ENCODE results near the gene ATXN1. TPM values are rescaled to one million over a fixed set of nuclear protein-coding genes. Genes with fewer than 3 reads are reported as not detected.
A peak's percentile ranks its signal among the peaks of the same experiment; 100 is the strongest.

ATXN1 gene
- total RNA-seq, 1 donor from 2014 or later = 9.1 TPM

DNA sequence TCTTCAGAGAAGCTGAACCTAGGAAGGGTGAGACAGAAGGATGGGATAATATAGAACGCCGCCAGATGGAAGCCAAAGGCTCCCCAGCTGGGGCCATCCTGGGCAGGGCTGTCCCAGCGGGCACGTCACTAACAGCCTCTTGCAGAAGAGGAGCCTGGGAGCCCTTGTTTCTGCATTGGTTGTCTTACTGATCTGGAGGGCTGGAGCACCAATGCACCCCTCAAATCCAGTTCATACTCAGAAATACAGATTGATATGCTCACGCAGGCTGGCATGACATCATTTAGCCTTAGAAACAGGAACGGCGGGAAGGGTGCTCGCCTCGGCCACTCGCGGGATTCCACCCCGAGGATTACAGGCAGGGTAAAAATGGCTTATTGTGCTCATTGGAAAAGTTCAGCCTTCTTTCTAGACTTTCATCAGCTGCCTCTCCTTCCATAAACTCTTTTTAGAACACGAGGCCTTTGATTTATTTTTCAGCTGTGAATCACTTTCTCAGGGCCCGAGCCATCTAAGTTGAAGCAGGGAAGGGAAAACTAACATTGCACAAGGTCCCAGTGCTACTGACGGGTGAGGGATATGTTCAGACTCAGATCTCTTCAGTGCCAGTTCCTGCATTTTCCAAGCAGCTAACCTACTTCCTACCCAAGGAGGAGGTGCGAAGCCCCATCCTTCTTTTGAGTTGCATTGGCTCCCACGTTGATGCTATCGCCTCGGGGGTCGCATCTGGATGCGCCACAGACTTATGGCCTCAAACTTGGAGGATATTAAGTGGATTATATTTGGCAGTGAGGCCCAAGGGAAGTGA is 440.5 kb downstream of the ATXN1 start:
- no peak for DNase-seq (ENCODE audit: low read depth in 2 of 2)

DNA sequence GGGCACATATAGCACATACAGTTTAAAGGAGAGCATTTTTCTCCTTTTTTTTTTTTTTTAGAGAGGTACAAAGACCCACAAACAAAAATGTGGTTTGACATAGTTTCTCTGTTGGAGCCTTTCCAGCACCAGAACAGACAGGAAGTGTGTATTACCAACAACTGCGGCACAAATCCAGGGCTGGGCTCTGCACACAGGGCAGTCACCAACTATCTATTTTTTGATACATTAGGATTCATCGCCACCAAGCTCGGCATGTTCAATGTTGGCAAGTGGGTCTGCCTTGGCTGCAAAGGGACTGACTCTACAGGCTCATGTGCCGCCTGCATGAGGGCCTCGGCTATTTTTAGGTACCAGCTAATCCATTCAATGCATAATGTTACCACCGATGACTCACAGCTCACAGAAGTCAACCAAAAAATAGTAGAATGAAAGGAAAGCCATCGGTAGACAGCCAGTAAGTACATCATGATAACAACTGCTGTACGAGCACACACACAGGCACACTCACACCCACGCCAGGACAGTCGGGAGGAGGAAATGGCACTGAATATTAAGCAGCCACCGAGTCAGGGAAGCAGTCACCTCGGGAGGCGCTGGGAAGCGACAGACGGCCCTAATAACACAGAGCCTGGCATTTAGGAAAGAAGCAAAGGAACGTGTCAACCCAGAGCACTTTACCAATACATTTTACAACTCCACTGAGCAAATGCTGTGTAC is 441.3 kb downstream of the ATXN1 start:
- DNase-seq (ENCODE audit: low read depth in 2 of 2) = peak; percentile 93 to 94

GRCh38 chr6:16318953-16319720 is 442.1 kb downstream of the ATXN1 start:
- no peak for DNase-seq (ENCODE audit: low read depth in 2 of 2)

GRCh38 chr6:16318538-16318937 is 442.7 kb downstream of the ATXN1 start:
- peak in 1 of 2 donors; percentile 73 for DNase-seq (ENCODE audit: low read depth in 2 of 2)

DNA sequence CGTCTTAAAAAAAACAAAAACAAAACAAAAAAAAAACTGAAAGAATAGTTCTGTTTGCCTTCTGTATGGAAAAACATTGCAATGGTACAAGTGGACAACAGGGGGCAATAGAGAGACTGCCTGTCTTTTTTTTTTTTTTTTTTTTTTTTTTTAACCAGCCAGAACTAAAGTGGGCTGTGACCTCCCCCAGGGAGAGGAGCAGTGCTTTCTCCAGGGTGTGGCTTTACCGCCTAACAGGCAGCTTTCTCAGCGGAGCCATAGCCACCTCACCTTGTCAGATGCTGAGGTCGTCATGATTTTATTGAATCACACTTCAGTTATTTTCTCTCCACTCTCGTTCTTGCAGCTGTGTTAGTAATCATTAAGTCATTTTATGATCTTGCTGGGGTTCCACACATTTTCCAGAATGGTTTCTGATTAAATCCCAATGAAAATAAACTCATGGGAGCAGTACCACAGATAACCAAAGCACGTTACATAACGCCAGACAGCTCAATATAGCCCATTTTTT is 444.5 kb downstream of the ATXN1 start:
- DNase-seq (ENCODE audit: low read depth in 2 of 2) = peak; percentile 47 to 50

DNA sequence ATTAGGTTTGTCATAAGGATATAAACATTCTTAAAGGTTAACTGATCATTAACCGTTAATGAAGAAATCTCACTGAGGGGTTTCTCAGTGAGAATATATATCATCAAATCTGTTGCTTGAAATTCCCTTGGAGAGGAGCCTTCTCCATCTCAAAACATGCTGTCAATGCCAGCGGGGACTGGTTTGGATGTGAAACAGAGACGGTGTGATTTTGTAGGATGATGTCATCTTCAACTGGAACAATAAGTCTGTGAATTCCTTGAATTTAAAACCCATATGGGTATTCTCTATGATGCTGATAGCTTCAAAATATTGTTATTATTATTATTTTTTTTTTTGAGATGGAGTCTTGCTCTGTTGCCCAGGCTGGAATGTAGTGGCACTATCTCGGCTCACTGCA is 447.0 kb downstream of the ATXN1 start:
- DNase-seq (ENCODE audit: low read depth in 2 of 2) = no peak

- no peak for DNase-seq (ENCODE audit: low read depth in 2 of 2)
Observed at GRCh38 chr6:16313732-16314131, 447.5 kb downstream of the ATXN1 start.

DNA sequence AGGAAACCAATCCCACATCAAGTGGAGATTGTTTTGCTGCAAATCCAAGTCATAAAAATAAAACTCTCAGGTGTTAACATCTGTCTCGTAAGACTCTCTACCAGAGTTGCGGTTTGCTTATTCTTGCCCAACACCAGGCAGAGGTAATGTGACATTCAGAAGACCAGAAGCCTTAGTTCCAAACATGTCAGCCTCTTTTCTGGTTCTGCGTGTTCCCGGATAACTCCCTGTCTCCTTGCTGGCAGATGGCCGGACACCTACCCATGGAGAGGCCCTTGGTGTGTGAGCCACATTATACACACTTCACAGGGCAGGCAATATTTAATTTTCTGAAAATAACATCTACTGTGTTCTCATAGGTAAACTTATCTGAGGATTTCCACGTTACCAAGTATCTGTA is 449.5 kb downstream of the ATXN1 start:
- DNase-seq (ENCODE audit: low read depth in 2 of 2) = no peak

DNA sequence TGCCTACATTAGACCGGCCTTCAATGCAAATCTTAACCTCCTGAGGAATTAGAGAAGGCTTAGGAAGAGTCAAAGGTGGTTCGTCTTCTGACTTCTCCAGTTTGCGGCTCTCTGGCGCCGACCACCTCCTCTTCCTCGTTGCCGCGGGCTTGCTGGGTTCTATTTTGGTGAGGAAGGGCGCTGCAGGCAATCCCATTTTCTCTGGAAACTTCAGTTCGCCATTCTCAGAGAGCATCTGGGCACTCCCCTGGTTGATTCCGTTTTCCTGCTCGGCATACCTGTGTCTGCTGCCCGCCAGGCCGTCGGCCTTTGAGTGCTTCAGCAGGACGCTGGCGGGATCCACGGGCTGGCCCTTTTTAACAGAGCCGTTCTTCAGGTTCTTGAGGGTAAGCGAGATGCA is 454.9 kb downstream of the ATXN1 start:
- no peak for DNase-seq (ENCODE audit: low read depth in 2 of 2)

DNA sequence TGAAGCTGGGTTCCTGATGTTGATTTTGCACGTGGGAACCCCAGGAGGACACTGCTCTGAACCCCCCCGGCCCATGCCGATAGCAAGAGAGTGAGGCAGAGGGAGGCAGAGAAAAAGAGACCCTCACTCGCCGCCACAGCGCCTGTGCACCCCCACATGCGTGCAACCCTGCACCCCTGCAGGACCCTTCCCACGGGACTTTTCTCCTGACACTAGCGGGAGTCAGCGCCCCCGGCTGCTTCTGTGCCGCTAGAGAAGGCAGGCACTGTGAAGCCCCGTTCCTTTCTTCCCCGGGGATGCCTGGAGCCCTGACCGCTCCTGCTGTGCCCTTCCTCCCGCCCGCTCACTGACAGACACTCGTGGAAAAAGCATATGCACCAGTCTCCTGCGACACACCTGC is 455.5 kb downstream of the ATXN1 start:
- no peak for DNase-seq (ENCODE audit: low read depth in 2 of 2)

DNA sequence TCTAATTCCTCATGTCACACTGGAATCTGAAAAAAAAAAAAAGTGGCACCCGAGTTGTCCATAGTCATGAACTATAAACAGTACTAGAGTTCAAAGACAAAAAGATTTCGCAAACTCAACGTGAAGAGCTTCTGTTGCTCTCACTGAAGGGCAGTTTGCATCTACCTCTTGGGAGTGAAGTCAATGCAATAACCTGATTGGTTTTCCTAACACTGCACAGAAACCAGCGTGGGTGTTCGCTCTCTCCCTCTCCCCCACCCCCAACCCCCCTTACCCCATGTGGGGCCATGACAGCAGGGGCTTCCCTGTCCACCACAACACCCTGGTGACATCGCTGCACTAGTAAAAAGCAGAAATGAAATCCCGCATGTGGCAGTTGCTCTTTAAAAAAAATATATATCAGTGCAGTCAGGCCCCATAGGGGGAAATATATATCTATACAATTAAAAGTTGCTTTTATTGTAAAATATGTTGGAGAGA is 456.0 kb downstream of the ATXN1 start:
- no peak for DNase-seq (ENCODE audit: low read depth in 2 of 2)

DNA sequence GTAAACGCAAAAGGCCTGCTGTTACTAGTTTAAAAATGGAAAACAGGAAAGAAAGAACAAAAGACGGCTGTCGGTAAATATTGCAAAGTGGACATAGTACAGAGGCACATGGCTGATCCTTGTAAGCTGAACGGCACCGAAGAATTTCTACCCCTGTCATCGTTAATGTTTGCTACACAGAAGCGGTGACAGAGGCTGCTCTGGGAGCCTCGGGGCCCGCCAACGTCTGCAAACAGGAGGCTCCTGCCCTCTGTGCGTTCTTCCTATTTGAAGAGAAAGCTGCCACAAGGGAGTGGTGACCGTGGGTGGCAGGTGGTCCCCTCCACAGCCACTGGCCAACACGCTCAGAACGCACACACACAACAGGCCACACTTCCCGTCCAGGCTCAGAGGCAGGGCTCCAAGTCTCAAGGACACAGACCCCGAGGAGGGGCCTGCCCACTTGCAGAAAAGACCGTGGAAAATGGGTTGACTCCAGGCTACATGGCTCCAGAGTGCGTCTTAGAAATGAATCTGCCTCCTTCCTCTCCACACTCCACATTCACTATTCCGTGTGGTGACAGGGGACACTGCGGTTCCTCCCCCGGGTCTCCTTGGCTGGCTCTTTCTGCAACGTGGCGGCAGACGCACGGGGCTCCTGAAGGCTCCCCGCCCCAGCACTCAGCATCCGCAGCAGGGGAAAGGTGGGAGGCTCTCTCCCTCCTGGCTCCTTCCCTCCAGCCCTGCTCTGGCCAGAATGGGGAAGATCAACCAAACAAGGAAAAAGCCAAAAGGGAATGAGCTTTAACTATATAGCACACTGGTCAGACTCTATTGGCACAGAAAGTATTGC is 458.3 kb downstream of the ATXN1 start:
- peak; percentile 23 to 30 for DNase-seq (ENCODE audit: low read depth in 2 of 2)

- DNase-seq (ENCODE audit: low read depth in 2 of 2) = no peak
Observed at GRCh38 chr6:16301511-16301910, 459.7 kb downstream of the ATXN1 start.

DNA sequence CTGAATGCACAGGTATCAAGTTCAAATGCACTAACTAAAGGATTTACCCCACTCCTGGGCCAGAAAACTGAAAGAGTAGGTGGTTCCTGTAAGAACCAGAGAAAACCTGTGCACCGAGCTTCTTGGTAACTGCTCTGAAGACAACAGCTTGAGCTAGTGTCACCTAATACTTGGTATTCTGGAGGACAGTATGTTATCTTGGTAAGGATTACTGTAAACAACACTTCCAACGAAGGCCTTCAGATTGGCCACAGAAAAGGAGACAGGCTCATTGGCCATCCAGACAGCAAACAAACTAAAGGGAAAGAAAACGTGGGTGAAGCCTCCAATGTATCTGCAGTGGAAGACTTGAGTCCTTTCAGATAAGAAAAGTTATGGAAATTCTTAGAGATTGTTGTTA is 461.4 kb downstream of the ATXN1 start:
- DNase-seq (ENCODE audit: low read depth in 2 of 2) = no peak

DNA sequence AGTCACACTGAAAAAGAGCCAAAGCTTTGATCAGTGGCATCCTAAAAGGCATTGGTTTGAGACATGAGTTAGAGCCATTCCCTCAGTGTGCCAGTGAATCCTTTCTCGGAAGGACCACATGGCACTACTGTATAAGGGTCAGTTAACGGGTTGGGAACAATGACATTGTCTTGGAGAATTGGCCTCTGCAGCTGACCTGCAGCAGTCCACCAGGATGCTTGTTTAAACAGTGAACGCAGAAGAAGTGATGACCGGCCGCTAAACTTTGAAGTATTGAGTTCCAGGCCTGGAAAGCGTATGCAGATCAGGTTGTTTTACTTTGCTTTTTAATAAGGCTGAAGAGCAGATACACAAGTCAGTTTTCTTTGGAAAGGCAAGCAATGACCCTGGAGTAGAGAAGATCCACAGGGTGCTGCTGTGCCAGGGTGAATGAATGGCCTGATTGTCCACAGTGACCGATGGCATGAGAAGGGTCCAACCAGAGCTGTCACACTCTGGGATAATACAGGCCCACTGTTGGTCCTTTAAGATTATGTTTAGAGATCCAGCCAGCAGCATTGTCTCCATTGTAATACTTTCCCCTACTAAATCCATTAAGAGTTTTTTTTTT is 465.1 kb downstream of the ATXN1 start:
- no peak for DNase-seq (ENCODE audit: low read depth in 2 of 2)

DNA sequence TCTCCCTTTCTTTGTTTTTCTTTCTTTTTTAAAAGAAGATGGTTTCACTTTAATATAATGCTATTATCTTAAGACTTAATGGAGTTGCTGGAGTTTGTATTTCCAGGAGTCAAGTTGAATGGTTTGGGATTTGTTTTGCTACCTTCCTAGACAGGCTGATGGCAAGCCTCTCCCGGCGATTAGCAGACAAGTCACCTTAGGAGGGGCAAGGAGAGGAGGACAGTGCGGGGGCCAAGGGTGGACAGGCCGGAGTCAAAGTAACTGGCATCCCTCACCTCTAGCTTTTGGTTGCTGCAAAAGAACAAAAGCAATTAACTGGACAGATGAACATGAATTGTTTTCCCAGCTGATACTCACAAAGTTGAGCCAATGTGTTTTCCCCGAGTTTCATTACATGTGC is 465.8 kb downstream of the ATXN1 start:
- no peak for DNase-seq (ENCODE audit: low read depth in 2 of 2)

- no peak for DNase-seq (ENCODE audit: low read depth in 2 of 2)
Observed at GRCh38 chr6:16295060-16295459, 466.2 kb downstream of the ATXN1 start.

DNA sequence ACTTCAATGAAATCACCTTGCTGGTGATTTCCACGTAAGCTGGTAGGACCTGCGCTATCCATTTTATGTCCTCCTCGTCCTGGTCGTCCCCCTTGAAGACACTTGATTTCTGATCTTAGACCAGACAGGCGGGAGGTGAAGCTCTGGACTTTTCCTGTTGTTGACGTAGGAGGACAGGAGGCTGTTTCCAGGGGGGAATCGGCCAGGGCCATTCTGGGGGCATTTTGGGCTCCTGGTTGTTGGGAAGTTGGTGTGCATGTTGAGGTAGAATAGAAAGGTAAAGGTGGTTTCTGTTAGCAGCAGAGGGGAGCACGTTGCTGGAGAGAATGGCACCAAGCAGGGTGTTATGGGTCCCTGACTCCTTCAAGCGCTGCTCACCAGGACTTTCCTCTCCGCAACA is 466.9 kb downstream of the ATXN1 start:
- no peak for DNase-seq (ENCODE audit: low read depth in 2 of 2)

- DNase-seq (ENCODE audit: low read depth in 2 of 2) = no peak
Observed at GRCh38 chr6:16292942-16293341, 468.3 kb downstream of the ATXN1 start.

DNA sequence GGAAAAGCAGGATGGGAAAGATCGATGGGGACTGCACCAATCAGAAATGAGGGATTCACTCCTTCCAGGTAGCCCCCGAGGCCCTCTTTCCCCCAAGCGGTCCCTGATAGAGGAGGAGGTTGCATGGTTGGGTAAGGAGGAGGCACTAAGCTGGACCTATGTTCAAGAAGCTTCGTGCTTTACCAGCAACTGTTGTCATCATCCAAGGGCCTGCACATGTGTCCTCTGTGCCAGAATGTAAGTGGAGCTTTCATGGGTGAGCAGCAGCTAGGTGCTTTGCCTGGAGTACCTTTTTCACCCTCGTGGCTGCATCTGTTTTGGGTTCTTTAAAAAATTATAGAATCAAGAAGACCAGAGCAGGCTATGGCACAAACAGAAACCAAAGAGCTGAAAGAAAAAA is 468.8 kb downstream of the ATXN1 start:
- no peak for DNase-seq (ENCODE audit: low read depth in 2 of 2)

- DNase-seq (ENCODE audit: low read depth in 2 of 2) = no peak
Observed at GRCh38 chr6:16291739-16292138, 469.5 kb downstream of the ATXN1 start.

All from lung microvascular endothelial cell (primary cell).